HepG2 (cell line): ENCODE data around the gene PMM2. TPM values are rescaled to one million over a fixed set of nuclear protein-coding genes. Genes with fewer than 3 reads are reported as not detected.

ENCODE experiments used
- ATM ChIP-seq: fragments of 450-650 bp; IDR thresholded peaks from 2 replicates; pipeline ENCODE4 v1.7.1; 2017; ENCODE audit warnings: mild to moderate bottlenecking, borderline replicate concordance
- CHD2 ChIP-seq: IDR thresholded peaks from 2 replicates; pipeline ENCODE4 v1.6.1; 2011; ENCODE audit warnings: low read depth, low read length, improper control_type of control experiment
- IRF2 ChIP-seq: IDR thresholded peaks from 2 replicates; pipeline ENCODE4 v1.6.1; 2018; ENCODE audit warnings: missing genetic modification reagents, missing compliant biosample characterization
- MZF1 ChIP-seq: sonication (generic); formaldehyde crosslinking; IDR thresholded peaks from 2 replicates; pipeline ENCODE4 v1.8.1; 2023; ENCODE audit warnings: mild to moderate bottlenecking, missing genetic modification reagents, borderline replicate concordance
- NFATC3 ChIP-seq: sonication (generic); formaldehyde crosslinking; IDR thresholded peaks from 2 replicates; pipeline ENCODE4 v1.5.1; 2020; ENCODE audit warnings: mild to moderate bottlenecking, missing genetic modification reagents
- PLRG1 ChIP-seq: fragments of 450-650 bp; conservative IDR thresholded peaks from 2 replicates; pipeline ENCODE4 v1.6.1; 2016
- POLR2A ChIP-seq, 2 experiments: IDR thresholded peaks; 2 replicates each; pipeline ENCODE4 v1.6.1; 2011; ENCODE audit warnings: low read depth in 2 of 2, low read length in 2 of 2, mild to moderate bottlenecking in 1 of 2, moderate library complexity in 1 of 2; ENCODE audit not compliant: insufficient read depth in 1 of 2
- U2AF2 ChIP-seq: fragments of 200-400 bp; formaldehyde crosslinking; IDR thresholded peaks from 2 replicates; pipeline ENCODE4 v1.6.1; 2017; ENCODE audit warnings: low read depth, mild to moderate bottlenecking, low read length
- ZFAT ChIP-seq: sonication (generic); formaldehyde crosslinking; conservative IDR thresholded peaks from 2 replicates; pipeline ENCODE4 v1.8.1; 2023; ENCODE audit warnings: missing genetic modification reagents, inconsistent platforms
- ZNF101 ChIP-seq: sonication (generic); formaldehyde crosslinking; IDR thresholded peaks from 2 replicates; pipeline ENCODE4 v1.4.0; 2020; ENCODE audit warnings: mild to moderate bottlenecking, low read depth, missing genetic modification reagents, borderline replicate concordance
- ZNF317 ChIP-seq: sonication (generic); formaldehyde crosslinking; IDR thresholded peaks from 2 replicates; pipeline ENCODE4 v1.5.0; 2020; ENCODE audit warnings: mild to moderate bottlenecking, missing genetic modification reagents
- ZNF343 ChIP-seq: sonication (generic); formaldehyde crosslinking; IDR thresholded peaks from 2 replicates; pipeline ENCODE4 v1.4.0; 2020; ENCODE audit warnings: mild to moderate bottlenecking, missing genetic modification reagents
- ZNF44 ChIP-seq: sonication (generic); formaldehyde crosslinking; IDR thresholded peaks from 2 replicates; pipeline ENCODE4 v1.5.1; 2020; ENCODE audit warnings: mild to moderate bottlenecking, missing genetic modification reagents
- ZNF563 ChIP-seq: sonication (generic); formaldehyde crosslinking; IDR thresholded peaks from 2 replicates; pipeline ENCODE4 v1.8.0; 2022; ENCODE audit warnings: mild to moderate bottlenecking, moderate library complexity, missing genetic modification reagents
- ZNF724P ChIP-seq: sonication (generic); formaldehyde crosslinking; IDR thresholded peaks from 2 replicates; pipeline ENCODE4 v1.8.0; 2022; ENCODE audit warnings: missing genetic modification reagents, borderline replicate concordance
- ZNF776 ChIP-seq: sonication (generic); formaldehyde crosslinking; IDR thresholded peaks from 2 replicates; pipeline ENCODE4 v1.4.0; 2020; ENCODE audit warnings: mild to moderate bottlenecking, missing genetic modification reagents
- polyA plus RNA-seq, 8 experiments: library from polyadenylated mRNA; depleted of rRNA in 3 of 8; stranded (reverse) in 7 of 8; unstranded in 1 of 8; fragments of >200 nt; fragmentation: Illumina TruSeq in 4 of 8; extraction: Trizol in 4 of 8; gene quantifications; 2 replicates each; pipeline versions ENCODE4 v1.2.1 to v1.2.3, GENCODE V29; 2011 to 2016; ENCODE audit warnings: low read depth in 4 of 8, missing spikeins in 1 of 8, mixed read lengths in 1 of 8; ENCODE audit not compliant: insufficient read depth in 1 of 8
- total RNA-seq, 5 experiments: library from RNA; depleted of rRNA; stranded (reverse); fragments of >200 nt; fragmentation: Illumina TruSeq; extraction: Trizol; gene quantifications; 2 replicates each; pipeline ENCODE4 v1.2.3, GENCODE V29; 2016; ENCODE audit warnings: low read depth in 1 of 5
- TF ChIP-seq, protein P1 (sequence below): conservative IDR thresholded peaks from 2 replicates; pipeline ENCODE4 v1.6.1; 2018; ENCODE audit warnings: missing genetic modification reagents
- TF ChIP-seq, protein P2 (sequence below): sonication (generic); formaldehyde crosslinking; IDR thresholded peaks from 2 replicates; pipeline ENCODE4 v1.4.0; 2020; ENCODE audit warnings: missing genetic modification reagents, low read depth, mild to moderate bottlenecking, borderline replicate concordance
- TF ChIP-seq, protein P3 (sequence below): IDR thresholded peaks from 2 replicates; pipeline ENCODE4 v1.6.1; 2016; ENCODE audit warnings: missing biosample characterization, missing genetic modification reagents, low read depth
- TF ChIP-seq, protein P4 (sequence below): fragments of 450-650 bp; IDR thresholded peaks from 2 replicates; pipeline ENCODE4 v1.6.1; 2017; ENCODE audit warnings: mild to moderate bottlenecking
- TF ChIP-seq, protein P5 (sequence below): sonication (generic); formaldehyde crosslinking; IDR thresholded peaks from 2 replicates; pipeline ENCODE4 v1.8.1; 2023; ENCODE audit warnings: missing genetic modification reagents, inconsistent platforms, borderline replicate concordance
- TF ChIP-seq, protein P6 (sequence below): sonication (generic); formaldehyde crosslinking; IDR thresholded peaks from 2 replicates; pipeline ENCODE4 v1.5.0; 2020; ENCODE audit warnings: missing genetic modification reagents

Gene PMM2
- total and polyA plus RNA-seq, 2 of the 13 experiments (the other 11 are each of a cell fraction or from before 2014, with no cell fraction given): 52.2 to 93.7 TPM

DNA sequence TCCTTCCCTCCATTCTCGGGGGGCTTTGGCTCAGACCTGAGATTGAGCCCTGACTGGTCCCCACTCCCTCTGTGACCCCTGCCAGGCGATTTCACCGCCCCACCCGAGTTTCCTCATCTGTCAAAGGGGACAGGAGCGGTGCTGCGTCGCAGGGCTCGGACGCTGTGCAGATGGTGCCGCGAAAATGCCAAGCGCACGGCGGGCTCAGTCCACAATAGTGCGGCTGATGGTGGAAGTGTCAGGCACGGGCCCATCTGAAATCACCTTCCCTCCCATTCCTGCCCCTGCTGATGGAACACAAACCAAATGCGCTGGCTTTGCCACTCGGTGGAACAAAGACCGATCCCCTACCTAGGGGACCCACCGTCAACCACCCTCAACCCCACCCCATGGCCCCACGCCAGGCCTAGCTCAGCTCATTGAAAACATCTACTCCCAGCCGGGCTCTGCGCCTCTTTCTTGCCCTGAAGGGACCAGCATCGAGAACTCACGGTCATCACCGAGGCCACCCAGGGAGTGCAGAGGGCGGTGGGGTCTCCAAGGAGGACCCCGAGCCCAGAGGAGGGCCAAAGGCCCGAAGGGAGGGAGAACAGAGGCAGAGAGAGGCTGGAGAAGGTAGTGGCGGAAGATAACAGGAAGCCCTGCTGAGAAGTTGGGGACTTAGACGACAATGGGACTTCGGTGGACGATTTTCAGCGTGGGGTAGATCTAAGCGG is 69.7 kb downstream of the PMM2 start (continued):
- TF ChIP-seq, protein P1, sequence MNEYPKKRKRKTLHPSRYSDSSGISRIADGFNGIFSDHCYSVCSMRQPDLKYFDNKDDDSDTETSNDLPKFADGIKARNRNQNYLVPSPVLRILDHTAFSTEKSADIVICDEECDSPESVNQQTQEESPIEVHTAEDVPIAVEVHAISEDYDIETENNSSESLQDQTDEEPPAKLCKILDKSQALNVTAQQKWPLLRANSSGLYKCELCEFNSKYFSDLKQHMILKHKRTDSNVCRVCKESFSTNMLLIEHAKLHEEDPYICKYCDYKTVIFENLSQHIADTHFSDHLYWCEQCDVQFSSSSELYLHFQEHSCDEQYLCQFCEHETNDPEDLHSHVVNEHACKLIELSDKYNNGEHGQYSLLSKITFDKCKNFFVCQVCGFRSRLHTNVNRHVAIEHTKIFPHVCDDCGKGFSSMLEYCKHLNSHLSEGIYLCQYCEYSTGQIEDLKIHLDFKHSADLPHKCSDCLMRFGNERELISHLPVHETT (CRISPR knock-in tag): no peak
- no peak; the same call in 1 of the 2 replicates for TF ChIP-seq U2AF2
- TF ChIP-seq IRF2 (CRISPR knock-in tag): no peak
- TF ChIP-seq, protein P2, sequence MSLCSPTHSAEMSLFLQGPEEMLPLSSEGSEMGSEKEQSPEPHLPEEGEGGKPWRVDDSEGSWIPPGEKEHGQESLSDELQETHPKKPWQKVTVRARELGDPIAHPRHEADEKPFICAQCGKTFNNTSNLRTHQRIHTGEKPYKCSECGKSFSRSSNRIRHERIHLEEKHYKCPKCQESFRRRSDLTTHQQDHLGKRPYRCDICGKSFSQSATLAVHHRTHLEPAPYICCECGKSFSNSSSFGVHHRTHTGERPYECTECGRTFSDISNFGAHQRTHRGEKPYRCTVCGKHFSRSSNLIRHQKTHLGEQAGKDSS (CRISPR knock-in tag): peak; percentile 82
- TF ChIP-seq ZNF101: no peak
- TF ChIP-seq, protein P3, sequence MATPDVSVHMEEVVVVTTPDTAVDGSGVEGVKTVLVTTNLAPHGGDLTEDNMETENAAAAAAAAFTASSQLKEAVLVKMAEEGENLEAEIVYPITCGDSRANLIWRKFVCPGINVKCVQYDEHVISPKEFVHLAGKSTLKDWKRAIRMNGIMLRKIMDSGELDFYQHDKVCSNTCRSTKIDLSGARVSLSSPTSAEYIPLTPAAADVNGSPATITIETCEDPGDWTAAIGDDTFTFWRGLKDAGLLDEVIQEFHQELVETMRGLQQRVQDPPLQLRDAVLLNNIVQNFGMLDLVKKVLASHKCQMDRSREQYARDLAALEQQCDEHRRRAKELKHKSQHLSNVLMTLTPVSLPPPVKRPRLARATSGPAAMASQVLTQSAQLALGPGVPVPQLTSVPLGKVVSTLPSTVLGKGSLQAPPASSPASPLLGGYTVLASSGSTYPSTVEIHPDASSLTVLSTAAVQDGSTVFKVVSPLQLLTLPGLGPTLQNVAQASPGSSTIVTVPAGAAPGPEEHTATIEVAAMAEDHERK (CRISPR knock-in tag): no peak
- no peak for TF ChIP-seq ZNF563 (CRISPR knock-in tag)
- TF ChIP-seq, protein P4, sequence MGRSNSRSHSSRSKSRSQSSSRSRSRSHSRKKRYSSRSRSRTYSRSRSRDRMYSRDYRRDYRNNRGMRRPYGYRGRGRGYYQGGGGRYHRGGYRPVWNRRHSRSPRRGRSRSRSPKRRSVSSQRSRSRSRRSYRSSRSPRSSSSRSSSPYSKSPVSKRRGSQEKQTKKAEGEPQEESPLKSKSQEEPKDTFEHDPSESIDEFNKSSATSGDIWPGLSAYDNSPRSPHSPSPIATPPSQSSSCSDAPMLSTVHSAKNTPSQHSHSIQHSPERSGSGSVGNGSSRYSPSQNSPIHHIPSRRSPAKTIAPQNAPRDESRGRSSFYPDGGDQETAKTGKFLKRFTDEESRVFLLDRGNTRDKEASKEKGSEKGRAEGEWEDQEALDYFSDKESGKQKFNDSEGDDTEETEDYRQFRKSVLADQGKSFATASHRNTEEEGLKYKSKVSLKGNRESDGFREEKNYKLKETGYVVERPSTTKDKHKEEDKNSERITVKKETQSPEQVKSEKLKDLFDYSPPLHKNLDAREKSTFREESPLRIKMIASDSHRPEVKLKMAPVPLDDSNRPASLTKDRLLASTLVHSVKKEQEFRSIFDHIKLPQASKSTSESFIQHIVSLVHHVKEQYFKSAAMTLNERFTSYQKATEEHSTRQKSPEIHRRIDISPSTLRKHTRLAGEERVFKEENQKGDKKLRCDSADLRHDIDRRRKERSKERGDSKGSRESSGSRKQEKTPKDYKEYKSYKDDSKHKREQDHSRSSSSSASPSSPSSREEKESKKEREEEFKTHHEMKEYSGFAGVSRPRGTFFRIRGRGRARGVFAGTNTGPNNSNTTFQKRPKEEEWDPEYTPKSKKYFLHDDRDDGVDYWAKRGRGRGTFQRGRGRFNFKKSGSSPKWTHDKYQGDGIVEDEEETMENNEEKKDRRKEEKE: no peak
- no peak; the same call in 1 of the 2 replicates for TF ChIP-seq ZNF317 (CRISPR knock-in tag)
- no peak for TF ChIP-seq ZFAT (CRISPR knock-in tag)
- peak; percentile 19; the same call in 1 of the 2 replicates for TF ChIP-seq CHD2
- no peak for TF ChIP-seq NFATC3 (CRISPR knock-in tag)
- no peak for TF ChIP-seq PLRG1
- TF ChIP-seq, protein P5, sequence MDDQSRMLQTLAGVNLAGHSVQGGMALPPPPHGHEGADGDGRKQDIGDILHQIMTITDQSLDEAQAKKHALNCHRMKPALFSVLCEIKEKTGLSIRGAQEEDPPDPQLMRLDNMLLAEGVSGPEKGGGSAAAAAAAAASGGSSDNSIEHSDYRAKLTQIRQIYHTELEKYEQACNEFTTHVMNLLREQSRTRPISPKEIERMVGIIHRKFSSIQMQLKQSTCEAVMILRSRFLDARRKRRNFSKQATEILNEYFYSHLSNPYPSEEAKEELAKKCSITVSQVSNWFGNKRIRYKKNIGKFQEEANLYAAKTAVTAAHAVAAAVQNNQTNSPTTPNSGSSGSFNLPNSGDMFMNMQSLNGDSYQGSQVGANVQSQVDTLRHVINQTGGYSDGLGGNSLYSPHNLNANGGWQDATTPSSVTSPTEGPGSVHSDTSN (CRISPR knock-in tag): no peak
- TF ChIP-seq, protein P6, sequence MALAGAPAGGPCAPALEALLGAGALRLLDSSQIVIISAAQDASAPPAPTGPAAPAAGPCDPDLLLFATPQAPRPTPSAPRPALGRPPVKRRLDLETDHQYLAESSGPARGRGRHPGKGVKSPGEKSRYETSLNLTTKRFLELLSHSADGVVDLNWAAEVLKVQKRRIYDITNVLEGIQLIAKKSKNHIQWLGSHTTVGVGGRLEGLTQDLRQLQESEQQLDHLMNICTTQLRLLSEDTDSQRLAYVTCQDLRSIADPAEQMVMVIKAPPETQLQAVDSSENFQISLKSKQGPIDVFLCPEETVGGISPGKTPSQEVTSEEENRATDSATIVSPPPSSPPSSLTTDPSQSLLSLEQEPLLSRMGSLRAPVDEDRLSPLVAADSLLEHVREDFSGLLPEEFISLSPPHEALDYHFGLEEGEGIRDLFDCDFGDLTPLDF (CRISPR knock-in tag): no peak; the same call in 1 of the 2 replicates
- TF ChIP-seq MZF1: no peak
- TF ChIP-seq ZNF724P (CRISPR knock-in tag): peak; percentile 54; the same call in 1 of the 2 replicates
- TF ChIP-seq ATM: no peak
- no peak for TF ChIP-seq POLR2A (IDR thresholded peaks at IDR 0.05; ENCODE audit: insufficient read depth in 1 of 2, low read depth in 2 of 2, low read length in 2 of 2)
- TF ChIP-seq ZNF343 (CRISPR knock-in tag): peak; percentile 43; the same call in 1 of the 2 replicates
- no peak for TF ChIP-seq ZNF44 (CRISPR knock-in tag)
- no peak for TF ChIP-seq ZNF776
